K562 (cell line): ENCODE results near the gene DGCR8. TPM values are rescaled to one million over a fixed set of nuclear protein-coding genes. Genes with fewer than 3 reads are reported as not detected.

Experiments used
- ATAC-seq: fragments of 200-7000 bp; cut with Tn5 transposase; 3 replicates; pipeline ENCODE4 v1.9.1; 2020; ENCODE audit warnings: moderate library complexity
- BruUV-seq: library from RNA; stranded (reverse); fragments of 400-500 nt; replicated peaks from 2 replicates; lab custom pipeline; 2021; lab: Mats Ljungman, UMichigan
- CTCF ChIA-PET: fragments of 300-600 bp; formaldehyde crosslinking; extraction: SDS; loops from one replicate; lab custom pipeline; 2021; ENCODE audit warnings: low intra/inter-chr PET ratio; lab: Yijun Ruan, JAX
- POLR2A ChIA-PET: fragments of 300-600, 350-650 bp; sonication (Branson Sonifier 250); formaldehyde crosslinking; extraction: SDS; loops from one replicate; lab custom pipeline; 2021; ENCODE audit warnings: antibody characterized with exemption, inconsistent platforms; lab: Yijun Ruan, JAX
- DNase-seq, 4 experiments: peaks; one replicate each; pipeline versions ENCODE4 v3.0.0 to v3.0.0-alpha.2; 2011 to 2018; ENCODE audit warnings: low spot score in 3 of 4, mixed read lengths in 3 of 4; ENCODE audit errors: extremely low read depth in 1 of 4
- FAIRE-seq: peaks from 2 replicates; lab custom pipeline; 2011; peaks lifted over from hg19 to GRCh38; lab: Jason Lieb, UNC
- H2AFZ ChIP-seq: 2 replicates; pipeline ENCODE4 v1.6.0; 2011; ENCODE audit warnings: low read depth, low read length, control low read depth, inconsistent platforms
- H3K27ac ChIP-seq: fragments of 200-600 bp; 3 replicates; pipeline ENCODE4 v1.8.0; 2011; ENCODE audit warnings: low read depth, mild to moderate bottlenecking, control low read depth, inconsistent platforms, low read length, moderate library complexity, mixed read lengths; ENCODE audit errors: extremely low read depth
- H3K27me3 ChIP-seq, 2 experiments: fragments of 300-600 bp in 1 of 2; 2 replicates in 1 of 2; 3 replicates in 1 of 2; pipeline versions ENCODE4 v1.6.0 to v1.8.0; 2011; ENCODE audit warnings: inconsistent platforms in 2 of 2, low read length in 2 of 2, mild to moderate bottlenecking in 1 of 2, mixed read lengths in 1 of 2, moderate library complexity in 1 of 2; ENCODE audit not compliant: control insufficient read depth in 2 of 2, insufficient read depth in 2 of 2
- H3K36me3 ChIP-seq: fragments of 300-600 bp; 3 replicates; pipeline ENCODE4 v1.8.0; 2011; ENCODE audit warnings: mild to moderate bottlenecking, low read length, inconsistent platforms; ENCODE audit not compliant: control insufficient read depth, insufficient read depth
- H3K4me1 ChIP-seq, 2 experiments: fragments of 200-600 bp in 1 of 2; replicated peaks in 1 of 2; 2 replicates in 1 of 2; 3 replicates in 1 of 2; pipeline versions ENCODE4 v1.5.1 to v1.8.0; 2011; ENCODE audit warnings: inconsistent platforms in 2 of 2, low read length in 2 of 2, mild to moderate bottlenecking in 1 of 2, mixed read lengths in 1 of 2, moderate library complexity in 1 of 2; ENCODE audit not compliant: control insufficient read depth in 2 of 2, insufficient read depth in 2 of 2
- H3K4me2 ChIP-seq: 2 replicates; pipeline ENCODE4 v1.6.1; 2011; ENCODE audit warnings: low read length, control low read depth, inconsistent platforms, mixed read lengths; ENCODE audit not compliant: insufficient read depth
- H3K4me3 ChIP-seq: fragments of 200-600 bp; sonication (generic), shearing (Covaris generic); 2 replicates; pipeline ENCODE4 v1.5.1; 2016; ENCODE audit warnings: control low read depth, inconsistent platforms
- H3K79me2 ChIP-seq: fragments of 200-600 bp; 3 replicates; pipeline ENCODE4 v1.8.0; 2011; ENCODE audit warnings: low read length, inconsistent platforms; ENCODE audit not compliant: control insufficient read depth, insufficient read depth
- H3K9ac ChIP-seq, 2 experiments: 2 replicates each; pipeline versions ENCODE4 v1.6.0 to v1.6.1; 2011; ENCODE audit warnings: low read depth in 2 of 2, low read length in 2 of 2, control low read depth in 1 of 2, inconsistent platforms in 1 of 2, mild to moderate bottlenecking in 1 of 2, mixed read lengths in 1 of 2; ENCODE audit not compliant: insufficient read depth in 1 of 2
- H3K9me1 ChIP-seq: one replicate; pipeline ENCODE4 v1.6.0; 2011; ENCODE audit warnings: inconsistent platforms, mild to moderate bottlenecking, low read length, moderate library complexity; ENCODE audit not compliant: control insufficient read depth, insufficient read depth
- H3K9me3 ChIP-seq: replicated peaks from 2 replicates; pipeline ENCODE4 v1.5.1; 2011; ENCODE audit warnings: low read depth, low read length, inconsistent platforms; ENCODE audit not compliant: control insufficient read depth, insufficient read depth
- H4K20me1 ChIP-seq: replicated peaks from 2 replicates; pipeline ENCODE4 v1.6.1; 2011; ENCODE audit warnings: low read length, inconsistent platforms, mixed read lengths; ENCODE audit not compliant: control insufficient read depth, insufficient read depth
- ETV5 ChIP-seq: sonication (generic); formaldehyde crosslinking; IDR thresholded peaks from 2 replicates; pipeline ENCODE4 v1.4.0; 2020; ENCODE audit warnings: low read depth, mild to moderate bottlenecking, missing genetic modification reagents
- RBM14 ChIP-seq: fragments of 200-400 bp; formaldehyde crosslinking; IDR thresholded peaks from 2 replicates; pipeline ENCODE4 v1.6.1; 2018; ENCODE audit warnings: low read depth, mild to moderate bottlenecking, low read length, moderate library complexity, borderline replicate concordance; ENCODE audit not compliant: insufficient read depth
- YY1 ChIP-seq, 3 experiments: IDR thresholded peaks; 2 replicates each; pipeline ENCODE4 v1.6.1; 2011; ENCODE audit warnings: low read length in 2 of 3, mild to moderate bottlenecking in 2 of 3, moderate library complexity in 2 of 3, borderline replicate concordance in 1 of 3, control low read depth in 1 of 3, low read depth in 1 of 3; ENCODE audit not compliant: insufficient read depth in 3 of 3, insufficient replicate concordance in 2 of 3, control insufficient read depth in 1 of 3, insufficient read length in 1 of 3; ENCODE audit errors: extremely low read depth in 1 of 3
- WGBS: fragments of 100-300 bp; shearing (Covaris generic); methylation state at CpG from one replicate; pipeline ENCODE4 v1.1.6; 2016; ENCODE audit warnings: low coverage, mixed read lengths; ENCODE audit not compliant: insufficient coverage; ENCODE audit errors: missing lambda C conversion rate; 5-methylcytosine and 5-hydroxymethylcytosine counted together
- in situ Hi-C: fragments of 300-500 bp; cut with MboI; formaldehyde crosslinking; loops from 4 replicates; pipeline ENCODE4 v1.15.0; 2018; ENCODE audit warnings: inconsistent platforms, mixed read lengths
- intact Hi-C: fragments of 100-400 bp; cut with micrococcal nuclease; formaldehyde crosslinking; loops from 2 replicates; pipeline ENCODE4 v1.14.2; 2022
- polyA plus RNA-seq, 8 experiments: library from polyadenylated mRNA; depleted of rRNA in 4 of 8; stranded (reverse) in 5 of 8; unstranded in 3 of 8; fragments of >200 nt; fragmentation: Nextera tagmentation in 2 of 8; fragmentation: Illumina TruSeq in 1 of 8; extraction: Ambion mirVana in 2 of 8; extraction: Trizol in 1 of 8; gene quantifications; 2 replicates each; pipeline versions ENCODE4 v1.2.1 to v1.2.3, GENCODE V29; 2011 to 2014; ENCODE audit warnings: inconsistent platforms in 1 of 8, missing spikeins in 1 of 8
- total RNA-seq, 7 experiments: library from RNA; depleted of rRNA in 6 of 7; stranded (reverse); fragments of >200 nt in 6 of 7; fragmentation: Illumina TruSeq in 2 of 7; extraction: Trizol in 2 of 7; gene quantifications; 2 replicates each; pipeline versions ENCODE4 v1.2.1 to v1.2.3, GENCODE V29; 2011 to 2021; ENCODE audit warnings: low replicate concordance in 1 of 7
- TF ChIP-seq, protein P1 (sequence below): sonication (generic); formaldehyde crosslinking; IDR thresholded peaks from 2 replicates; pipeline ENCODE4 v1.8.0; 2022; ENCODE audit warnings: missing genetic modification reagents, mild to moderate bottlenecking, borderline replicate concordance
- TF ChIP-seq, protein P2 (sequence below): conservative IDR thresholded peaks from 2 replicates; pipeline ENCODE4 v1.6.1; 2011; ENCODE audit warnings: low read depth, mild to moderate bottlenecking, low read length; ENCODE audit not compliant: control insufficient read depth
- TF ChIP-seq, protein P3 (sequence below), 3 experiments: fragments of 200-800 bp in 1 of 3; sonication (Bioruptor generic) in 1 of 3; sonication (generic) in 1 of 3; formaldehyde crosslinking in 1 of 3; IDR thresholded peaks; 2 replicates each; pipeline versions ENCODE4 v1.6.1 to v1.8.0; 2016 to 2022; ENCODE audit warnings: mild to moderate bottlenecking in 2 of 3, missing compliant biosample characterization in 2 of 3, missing genetic modification characterization in 2 of 3, missing genetic modification reagents in 1 of 3
- TF ChIP-seq, protein P4 (sequence below): fragments of 450-650 bp; formaldehyde crosslinking; IDR thresholded peaks from 2 replicates; pipeline ENCODE4 v1.4.0; 2022; ENCODE audit warnings: missing genetic modification characterization

DGCR8 gene
- total and polyA plus RNA-seq, 9 of the 15 experiments (the other 6 are each of a cell fraction or from before 2014, with no cell fraction given), result 5.9 to 144 (median 80.1) TPM

DNA sequence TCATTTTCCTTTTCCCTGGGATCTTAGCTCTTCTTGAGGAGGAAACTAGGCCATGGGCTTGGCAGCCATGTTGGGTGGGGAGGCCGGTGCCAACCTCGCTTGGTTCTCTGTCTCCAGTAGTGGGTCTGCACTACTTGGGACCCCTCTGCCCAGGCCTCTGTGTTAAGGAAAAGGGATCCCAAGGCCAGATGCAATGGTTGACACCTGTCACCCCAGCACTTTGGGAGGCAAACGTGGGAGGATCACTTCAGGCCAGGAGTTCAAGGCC, 49.6 kb downstream of the DGCR8 start:
- FAIRE-seq, result no peak
- intact Hi-C loops, result loop anchor here (1.0 kb wide), 3 partner anchors 11 to 399 kb away; no protein-coding TSS in a partner anchor

More for the DNA sequence above, 49.6 kb downstream of the DGCR8 start:
- Histone ChIP-seq H3K9me1 (peaks cover 4% of the 10 kb centered on the region), H3K27me3 (no peaks in the 10 kb centered on the region), H3K4me2 (no peak overlapping the region), H3K4me3 (no peak overlapping the region), H2AFZ (no peak overlapping the region), H3K9me3 (no peaks in the 10 kb centered on the region), H3K4me1 (peaks cover 11 to 75% of the 10 kb centered on the region in 2 experiments), H3K79me2 (peaks cover 24% of the 10 kb centered on the region), H3K36me3 (peaks cover 36% of the 10 kb centered on the region; the same call in 2 of the 3 replicates), H3K9ac (no peak overlapping the region), H3K27ac (no peak overlapping the region), H4K20me1 (peaks cover 73% of the 10 kb centered on the region)
- BruUV-seq, result no TSS peak
- in situ Hi-C loops, result loop anchor here (5.0 kb wide), 1 partner anchor 157 kb away; no protein-coding TSS in a partner anchor
- no peak for ATAC-seq
- POLR2A ChIA-PET, result interaction anchor here (0.6 to 8.3 kb wide), 21 partner anchors 9 to 916 kb away, joined by 3 to 212 read pairs (median 4); partner anchors contain the start of genes GP1BB, RANBP1 and TRMT2A
- CTCF ChIA-PET, result interaction anchor here (0.5 to 5.8 kb wide), 9 partner anchors 10 to 535 kb away, joined by 3 to 80 read pairs (median 5); no protein-coding TSS in a partner anchor
- WGBS, result 68% methylated on average over 3 of the region's 3 CpGs
- DNase-seq, result no peak
- no peak for TF ChIP-seq ETV5
- TF ChIP-seq RBM14, result peak; percentile 9; the same call in 1 of the 2 replicates
- TF ChIP-seq, protein P1, sequence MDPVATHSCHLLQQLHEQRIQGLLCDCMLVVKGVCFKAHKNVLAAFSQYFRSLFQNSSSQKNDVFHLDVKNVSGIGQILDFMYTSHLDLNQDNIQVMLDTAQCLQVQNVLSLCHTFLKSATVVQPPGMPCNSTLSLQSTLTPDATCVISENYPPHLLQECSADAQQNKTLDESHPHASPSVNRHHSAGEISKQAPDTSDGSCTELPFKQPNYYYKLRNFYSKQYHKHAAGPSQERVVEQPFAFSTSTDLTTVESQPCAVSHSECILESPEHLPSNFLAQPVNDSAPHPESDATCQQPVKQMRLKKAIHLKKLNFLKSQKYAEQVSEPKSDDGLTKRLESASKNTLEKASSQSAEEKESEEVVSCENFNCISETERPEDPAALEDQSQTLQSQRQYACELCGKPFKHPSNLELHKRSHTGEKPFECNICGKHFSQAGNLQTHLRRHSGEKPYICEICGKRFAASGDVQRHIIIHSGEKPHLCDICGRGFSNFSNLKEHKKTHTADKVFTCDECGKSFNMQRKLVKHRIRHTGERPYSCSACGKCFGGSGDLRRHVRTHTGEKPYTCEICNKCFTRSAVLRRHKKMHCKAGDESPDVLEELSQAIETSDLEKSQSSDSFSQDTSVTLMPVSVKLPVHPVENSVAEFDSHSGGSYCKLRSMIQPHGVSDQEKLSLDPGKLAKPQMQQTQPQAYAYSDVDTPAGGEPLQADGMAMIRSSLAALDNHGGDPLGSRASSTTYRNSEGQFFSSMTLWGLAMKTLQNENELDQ (CRISPR knock-in tag), result no peak
- TF ChIP-seq, protein P2, sequence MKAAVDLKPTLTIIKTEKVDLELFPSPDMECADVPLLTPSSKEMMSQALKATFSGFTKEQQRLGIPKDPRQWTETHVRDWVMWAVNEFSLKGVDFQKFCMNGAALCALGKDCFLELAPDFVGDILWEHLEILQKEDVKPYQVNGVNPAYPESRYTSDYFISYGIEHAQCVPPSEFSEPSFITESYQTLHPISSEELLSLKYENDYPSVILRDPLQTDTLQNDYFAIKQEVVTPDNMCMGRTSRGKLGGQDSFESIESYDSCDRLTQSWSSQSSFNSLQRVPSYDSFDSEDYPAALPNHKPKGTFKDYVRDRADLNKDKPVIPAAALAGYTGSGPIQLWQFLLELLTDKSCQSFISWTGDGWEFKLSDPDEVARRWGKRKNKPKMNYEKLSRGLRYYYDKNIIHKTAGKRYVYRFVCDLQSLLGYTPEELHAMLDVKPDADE, result 0 out of 2 replicates have a peak, but pooled peaks have one; percentile 27
- peak in 2 of 3 experiments; percentile 50 to 64 for TF ChIP-seq YY1 (IDR thresholded peaks at IDR 0.05; ENCODE audit: borderline replicate concordance in 1 of 3, control insufficient read depth in 1 of 3, extremely low read depth in 1 of 3, insufficient read depth in 3 of 3, insufficient read length in 1 of 3, insufficient replicate concordance in 2 of 3, low read depth in 1 of 3, low read length in 2 of 3)
- TF ChIP-seq, protein P3, sequence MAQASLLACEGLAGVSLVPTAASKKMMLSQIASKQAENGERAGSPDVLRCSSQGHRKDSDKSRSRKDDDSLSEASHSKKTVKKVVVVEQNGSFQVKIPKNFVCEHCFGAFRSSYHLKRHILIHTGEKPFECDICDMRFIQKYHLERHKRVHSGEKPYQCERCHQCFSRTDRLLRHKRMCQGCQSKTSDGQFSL (CRISPR knock-in tag; IDR thresholded peaks at IDR 0.05), result no peak
- TF ChIP-seq, protein P3 (tag; IDR thresholded peaks at IDR 0.05), result peak in 1 of 2 experiments; percentile 57; a peak in 2 of 4 replicates
- TF ChIP-seq, protein P4, sequence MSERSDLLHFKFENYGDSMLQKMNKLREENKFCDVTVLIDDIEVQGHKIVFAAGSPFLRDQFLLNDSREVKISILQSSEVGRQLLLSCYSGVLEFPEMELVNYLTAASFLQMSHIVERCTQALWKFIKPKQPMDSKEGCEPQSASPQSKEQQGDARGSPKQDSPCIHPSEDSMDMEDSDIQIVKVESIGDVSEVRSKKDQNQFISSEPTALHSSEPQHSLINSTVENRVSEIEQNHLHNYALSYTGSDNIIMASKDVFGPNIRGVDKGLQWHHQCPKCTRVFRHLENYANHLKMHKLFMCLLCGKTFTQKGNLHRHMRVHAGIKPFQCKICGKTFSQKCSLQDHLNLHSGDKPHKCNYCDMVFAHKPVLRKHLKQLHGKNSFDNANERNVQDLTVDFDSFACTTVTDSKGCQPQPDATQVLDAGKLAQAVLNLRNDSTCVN (CRISPR knock-in tag), result no peak
